ENCODE results near the gene ID4. TPM values are rescaled to one million over a fixed set of nuclear protein-coding genes. Genes with fewer than 3 reads are reported as not detected.
A peak's percentile ranks its signal among the peaks of the same experiment; 100 is the strongest.

The ID4 gene
- total and polyA plus RNA-seq, 2 of the 4 experiments (the other 2 are of a cell fraction) = 3.0 to 3.6 TPM

- no peak for DNase-seq
- Histone ChIP-seq H4K5ac (ENCODE audit: low read depth, low read length) (no peak overlapping the region), H3K9me3 (ENCODE audit: control insufficient read depth, insufficient read depth, low read length) (no peaks in the 10 kb centered on the region), H2BK15ac (ENCODE audit: low read depth, low read length) (no peak overlapping the region), H4K20me1 (ENCODE audit: insufficient read depth, low read length) (peaks cover 10% of the 10 kb centered on the region; the same call in 1 of the 2 replicates), H3K56ac (ENCODE audit: extremely low read depth, insufficient read depth, low read length) (no peak overlapping the region), H3K27me3 (ENCODE audit: control insufficient read depth, insufficient read depth, low read length) (no peaks in the 10 kb centered on the region), H3K9me1 (ENCODE audit: insufficient read depth, low read length) (peaks cover 6% of the 10 kb centered on the region; the same call in 1 of the 2 replicates), H4K91ac (ENCODE audit: insufficient read depth, low read depth, low read length) (no peak overlapping the region), H2BK20ac (ENCODE audit: low read depth, low read length) (no peak overlapping the region), H3K18ac (ENCODE audit: low read depth, low read length) (no peak overlapping the region), H3K23ac (ENCODE audit: low read depth, low read length) (no peak overlapping the region), H3K27ac (ENCODE audit: insufficient read depth, low read length) (no peak overlapping the region), H4K8ac (ENCODE audit: low read depth in 2 of 2, low read length in 2 of 2) (no peak overlapping the region), H3K36me3 (ENCODE audit: control insufficient read depth, insufficient read depth, low read length) (no peaks in the 10 kb centered on the region), H3K9ac (ENCODE audit: low read depth, low read length) (no peak overlapping the region), H3K4me3 (ENCODE audit: insufficient read depth, low read depth, low read length) (no peak overlapping the region), H3K14ac (replicated peaks; ENCODE audit: low read depth, low read length) (no peak overlapping the region), H3K79me1 (ENCODE audit: low read depth in 1 of 2, low read length in 2 of 2) (peaks cover 0 to 9% of the 10 kb centered on the region in 2 experiments; a peak in 3 of 4 replicates), H2AK9ac (replicated peaks; ENCODE audit: low read depth, low read length, poor library complexity) (no peak overlapping the region), H2AFZ (replicated peaks; ENCODE audit: low read length, poor library complexity) (no peak overlapping the region), H2AK5ac (ENCODE audit: low read depth, low read length) (no peak overlapping the region), H3K4ac (ENCODE audit: low read depth, low read length) (no peak overlapping the region), H2BK120ac (ENCODE audit: low read depth, low read length) (no peak overlapping the region), H2BK5ac (ENCODE audit: low read depth, low read length, poor library complexity, severe bottlenecking) (no peak overlapping the region), H3K4me2 (ENCODE audit: low read depth, low read length) (no peak overlapping the region), H3K4me1 (ENCODE audit: control insufficient read depth, insufficient read depth, low read length) (peaks cover 2% of the 10 kb centered on the region; the same call in 1 of the 2 replicates)
- in situ Hi-C loops (cut with MboI; ENCODE audit: low sequenced_read_pairs) (no loop called here), dilution Hi-C loops (cut with HindIII; ENCODE audit: low sequenced_read_pairs, unreplicated experiment) (no loop called here), intact Hi-C loops (cut with micrococcal nuclease) (no loop called here)
- ChIA-PET POLR2A (ENCODE audit: unreplicated experiment) (no interaction called here), CTCF (interaction anchor here (0.5 kb wide), 1 partner anchor 165 kb away, joined by 6 read pairs; no protein-coding TSS in a partner anchor)
- TF ChIP-seq ELK1 (IDR thresholded peaks at IDR 0.05; ENCODE audit: borderline replicate concordance, low read depth, low read length) = no peak
- no peak for TF ChIP-seq RAD21 (IDR thresholded peaks at IDR 0.05; ENCODE audit: low read length)
- TF ChIP-seq MAFK (IDR thresholded peaks at IDR 0.05; ENCODE audit: low read depth, low read length) = no peak
- peak; percentile 69; the same call in 1 of the 2 replicates for TF ChIP-seq POLR2A (IDR thresholded peaks at IDR 0.05; ENCODE audit: low read depth, low read length)
- no peak for ATAC-seq (ENCODE audit: low read depth)
- no CpG with 5 or more reads among the region's 4 CpGs for WGBS, 2 experiments (ENCODE audit: extremely low coverage in 2 of 2, insufficient read length in 1 of 2)
- BruUV-seq (replicated peaks) = no TSS peak
These were observed 5.0 kb downstream of the ID4 start for GRCh38 chr6:19842030-19842615.
